ENCODE results near the gene CAPN10.

Gene CAPN10

DNA sequence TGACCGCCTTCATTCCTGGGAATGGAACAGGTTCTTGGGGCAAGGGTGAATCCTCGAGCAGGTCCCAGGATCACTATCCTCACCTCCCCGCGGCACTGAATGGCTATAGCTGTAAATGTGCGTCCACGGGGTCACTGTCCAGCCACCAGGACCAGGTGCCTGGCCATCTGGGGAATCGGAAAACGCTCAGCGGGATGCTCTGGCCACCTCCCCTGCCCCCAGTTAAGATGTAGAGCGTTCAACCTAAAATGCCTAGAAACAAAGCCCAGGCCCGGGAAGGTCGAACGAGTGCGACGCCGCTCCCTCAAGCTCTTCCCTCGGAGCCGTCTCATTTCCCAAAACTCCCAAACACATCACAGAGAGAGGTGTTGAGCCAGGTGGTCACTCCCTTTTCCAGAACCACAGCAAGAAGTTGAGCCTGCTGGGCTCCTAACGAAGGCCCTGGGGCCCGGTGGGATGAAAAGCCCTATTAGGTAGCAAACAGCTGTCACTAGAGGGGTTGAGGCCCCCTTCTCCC lies 795 bp upstream of the CAPN10 start:
- Mint-ChIP-seq H3K4me3 (peak overlapping the region; percentile 99), H3K9me3 (peaks cover 14% of the 10 kb centered on the region), H3K36me3 (ENCODE audit: low read depth) (peaks cover 30% of the 10 kb centered on the region), H3K4me1 (peaks cover 37% of the 10 kb centered on the region), H3K27me3 (ENCODE audit: low read depth, poor library complexity) (peaks cover 3% of the 10 kb centered on the region), H3K27ac (peak overlapping the region; percentile 97)
- TF ChIP-seq, protein P1, sequence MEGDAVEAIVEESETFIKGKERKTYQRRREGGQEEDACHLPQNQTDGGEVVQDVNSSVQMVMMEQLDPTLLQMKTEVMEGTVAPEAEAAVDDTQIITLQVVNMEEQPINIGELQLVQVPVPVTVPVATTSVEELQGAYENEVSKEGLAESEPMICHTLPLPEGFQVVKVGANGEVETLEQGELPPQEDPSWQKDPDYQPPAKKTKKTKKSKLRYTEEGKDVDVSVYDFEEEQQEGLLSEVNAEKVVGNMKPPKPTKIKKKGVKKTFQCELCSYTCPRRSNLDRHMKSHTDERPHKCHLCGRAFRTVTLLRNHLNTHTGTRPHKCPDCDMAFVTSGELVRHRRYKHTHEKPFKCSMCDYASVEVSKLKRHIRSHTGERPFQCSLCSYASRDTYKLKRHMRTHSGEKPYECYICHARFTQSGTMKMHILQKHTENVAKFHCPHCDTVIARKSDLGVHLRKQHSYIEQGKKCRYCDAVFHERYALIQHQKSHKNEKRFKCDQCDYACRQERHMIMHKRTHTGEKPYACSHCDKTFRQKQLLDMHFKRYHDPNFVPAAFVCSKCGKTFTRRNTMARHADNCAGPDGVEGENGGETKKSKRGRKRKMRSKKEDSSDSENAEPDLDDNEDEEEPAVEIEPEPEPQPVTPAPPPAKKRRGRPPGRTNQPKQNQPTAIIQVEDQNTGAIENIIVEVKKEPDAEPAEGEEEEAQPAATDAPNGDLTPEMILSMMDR (IDR thresholded peaks at IDR 0.05) = no peak
- no peak for DNase-seq

DNA sequence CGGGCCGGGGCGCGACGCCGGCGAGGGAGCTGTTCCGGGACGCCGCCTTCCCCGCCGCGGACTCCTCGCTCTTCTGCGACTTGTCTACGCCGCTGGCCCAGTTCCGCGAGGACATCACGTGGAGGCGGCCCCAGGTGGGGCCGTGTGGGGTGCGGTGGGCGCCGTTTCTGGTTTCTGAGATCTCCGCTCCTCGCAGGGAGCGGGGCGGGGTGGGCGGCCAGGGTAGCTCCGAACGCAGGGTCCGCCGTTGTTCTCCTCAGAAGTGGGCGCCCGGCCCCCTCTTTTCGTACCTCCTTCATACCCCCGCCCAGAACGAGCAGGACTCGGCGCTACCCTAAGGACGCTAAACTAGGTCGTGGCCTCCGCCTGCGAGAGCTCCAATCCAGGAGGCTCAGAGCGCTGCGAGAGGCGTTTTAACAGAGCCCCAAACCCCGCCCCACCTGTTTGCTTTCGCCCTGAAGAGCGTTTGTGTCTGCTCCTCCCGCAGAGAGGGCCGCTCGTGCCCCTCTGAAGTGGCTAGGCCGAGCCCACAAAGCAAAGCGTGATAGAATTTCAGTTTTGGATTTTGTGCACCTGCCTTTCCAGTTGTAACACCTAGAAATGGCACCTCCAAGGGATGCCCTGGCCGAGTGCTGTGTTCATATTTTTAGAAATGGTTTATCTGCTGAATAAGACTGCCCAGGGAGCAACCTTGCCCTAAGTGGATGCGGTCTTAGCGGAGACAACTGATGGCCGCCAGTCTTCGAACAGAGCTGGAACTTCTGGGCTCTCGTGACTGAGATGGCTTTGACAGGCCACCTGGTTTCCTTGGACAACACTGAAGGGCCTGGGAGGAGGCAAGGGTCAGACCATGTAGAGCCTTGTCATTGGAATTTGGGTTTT lies 626 bp downstream of the CAPN10 start:
- H3K4me3 Mint-ChIP-seq = peak overlapping the region; percentile 92
- H3K27ac Mint-ChIP-seq = no peak overlapping the region
- H3K9me3 Mint-ChIP-seq = peaks cover 2% of the 10 kb centered on the region

DNA sequence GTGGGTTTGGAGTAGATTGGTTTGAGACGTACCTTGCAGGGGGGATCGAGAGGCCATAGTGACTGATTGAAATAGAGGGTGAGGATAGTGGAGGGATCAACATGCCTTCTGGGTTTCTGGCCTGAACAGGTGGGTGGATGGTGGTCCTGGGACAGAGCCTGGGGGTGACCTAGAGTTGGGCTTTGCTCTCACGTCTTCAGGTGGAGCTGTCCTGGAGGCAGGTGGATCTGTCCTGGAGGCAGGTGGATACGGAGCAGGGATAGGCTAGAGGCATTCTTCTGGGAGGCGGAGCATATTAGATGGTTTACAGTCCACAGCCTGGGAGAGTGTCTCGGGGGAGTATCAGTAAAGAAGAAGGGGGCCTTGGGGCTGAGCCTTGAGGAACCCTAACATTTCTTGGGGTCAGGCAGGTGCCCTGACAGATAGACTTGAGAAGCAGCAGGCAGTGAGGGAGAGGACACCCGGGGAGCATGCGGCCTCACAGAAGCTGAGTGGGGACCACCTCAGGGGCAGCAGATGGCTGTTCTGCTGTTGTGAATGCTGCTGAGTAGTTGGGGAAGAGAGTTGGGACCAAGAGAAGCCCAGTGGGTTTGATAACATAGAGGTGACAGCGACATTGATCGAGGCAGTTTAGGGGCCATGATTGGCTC lies 1.6 kb downstream of the CAPN10 start:
- no peak overlapping the region for H3K27ac Mint-ChIP-seq
- H3K36me3 Mint-ChIP-seq (ENCODE audit: low read depth) = peaks cover 7% of the 10 kb centered on the region
- H3K4me1 Mint-ChIP-seq = peaks cover 37% of the 10 kb centered on the region

More for the DNA sequence above, 626 bp downstream of the CAPN10 start:
- DNase-seq = peak; percentile 50
- Mint-ChIP-seq H3K27me3 (ENCODE audit: low read depth, poor library complexity) (peaks cover 3% of the 10 kb centered on the region), H3K36me3 (ENCODE audit: low read depth) (peaks cover 16% of the 10 kb centered on the region), H3K4me1 (peaks cover 37% of the 10 kb centered on the region)
- TF ChIP-seq, protein P1 (IDR thresholded peaks at IDR 0.05) = no peak

DNA sequence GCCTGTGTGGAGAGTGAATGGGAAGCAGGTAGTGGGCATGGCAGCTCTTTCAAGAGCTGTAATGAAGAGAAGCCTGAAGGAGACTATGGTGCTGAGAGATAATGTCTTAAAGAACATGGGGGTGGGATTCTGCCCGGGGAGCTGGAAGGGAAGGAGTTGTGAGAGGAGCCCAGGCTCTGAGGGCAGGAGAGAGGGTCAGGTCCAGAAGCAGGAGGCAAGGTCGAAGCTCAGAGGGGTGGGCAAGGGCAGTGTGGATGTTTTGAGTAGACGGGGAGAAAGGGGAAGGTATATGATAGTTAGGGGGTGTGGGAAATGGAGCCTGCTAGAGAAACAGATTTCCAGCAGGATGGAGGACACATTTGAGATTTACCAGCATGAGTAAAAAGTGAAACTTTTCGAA lies 2.1 kb downstream of the CAPN10 start:
- H3K4me3 Mint-ChIP-seq = peak overlapping the region; percentile 92
- TF ChIP-seq, protein P1 (IDR thresholded peaks at IDR 0.05) = no peak
- H3K27me3 Mint-ChIP-seq (ENCODE audit: low read depth, poor library complexity) = peaks cover 3% of the 10 kb centered on the region
- peaks cover 4% of the 10 kb centered on the region for H3K36me3 Mint-ChIP-seq (ENCODE audit: low read depth)
- peaks cover 37% of the 10 kb centered on the region for H3K4me1 Mint-ChIP-seq
- no peak overlapping the region for H3K27ac Mint-ChIP-seq
- DNase-seq = no peak
- no peaks in the 10 kb centered on the region for H3K9me3 Mint-ChIP-seq

More for the DNA sequence above, 1.6 kb downstream of the CAPN10 start:
- Mint-ChIP-seq H3K27me3 (ENCODE audit: low read depth, poor library complexity) (peaks cover 3% of the 10 kb centered on the region), H3K9me3 (no peaks in the 10 kb centered on the region), H3K4me3 (peak overlapping the region; percentile 92)
- TF ChIP-seq, protein P1 (IDR thresholded peaks at IDR 0.05) = no peak
- no peak for DNase-seq

DNA sequence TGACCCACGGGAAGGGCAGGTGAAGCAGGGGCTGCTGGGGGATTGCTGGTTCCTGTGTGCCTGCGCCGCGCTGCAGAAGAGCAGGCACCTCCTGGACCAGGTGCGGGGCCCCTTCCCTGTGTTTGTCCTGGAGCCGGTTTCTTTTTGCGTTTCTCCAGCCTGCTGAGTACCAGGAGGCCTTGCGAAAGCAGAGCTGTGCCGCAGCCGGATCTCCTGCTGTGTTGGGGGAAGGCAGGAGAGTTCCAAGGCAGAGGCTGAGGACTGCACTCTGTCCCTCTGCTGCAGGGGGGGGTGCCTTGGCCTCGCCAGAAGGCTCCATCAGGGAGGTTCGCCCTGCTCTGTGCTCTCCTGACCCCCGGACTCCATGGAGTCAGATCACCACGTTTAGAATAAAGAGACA lies 2.8 kb downstream of the CAPN10 start:
- TF ChIP-seq, protein P1 (IDR thresholded peaks at IDR 0.05) = no peak
- H3K4me1 Mint-ChIP-seq = peaks cover 35% of the 10 kb centered on the region
- no peak overlapping the region for H3K27ac Mint-ChIP-seq
- peaks cover 4% of the 10 kb centered on the region for H3K36me3 Mint-ChIP-seq (ENCODE audit: low read depth)
- no peaks in the 10 kb centered on the region for H3K9me3 Mint-ChIP-seq
- H3K4me3 Mint-ChIP-seq = no peak overlapping the region
- DNase-seq = no peak
- peaks cover 3% of the 10 kb centered on the region for H3K27me3 Mint-ChIP-seq (ENCODE audit: low read depth, poor library complexity)
